ENCODE measurements around the gene KCNK5.

DNA sequence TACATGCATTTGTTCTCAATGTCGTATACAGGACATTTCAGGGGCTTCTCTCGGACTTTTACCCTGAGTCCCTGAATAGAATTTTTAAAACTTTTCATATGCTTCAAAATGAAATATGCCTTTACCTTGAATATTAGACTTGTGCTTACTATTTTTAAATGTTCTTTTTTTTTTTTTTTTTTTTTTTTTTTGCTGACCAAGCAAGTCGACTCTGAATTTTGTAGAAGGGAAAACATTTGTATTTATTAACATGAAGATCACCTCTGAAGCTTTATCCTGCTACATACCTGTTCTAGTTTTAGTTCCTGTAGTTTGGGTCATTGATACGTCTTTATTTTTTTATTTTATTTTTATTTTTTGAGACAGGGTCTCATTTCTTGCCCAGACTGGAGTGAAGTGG, 74.6 kb downstream of the KCNK5 start:
- TF ChIP-seq, protein P1, sequence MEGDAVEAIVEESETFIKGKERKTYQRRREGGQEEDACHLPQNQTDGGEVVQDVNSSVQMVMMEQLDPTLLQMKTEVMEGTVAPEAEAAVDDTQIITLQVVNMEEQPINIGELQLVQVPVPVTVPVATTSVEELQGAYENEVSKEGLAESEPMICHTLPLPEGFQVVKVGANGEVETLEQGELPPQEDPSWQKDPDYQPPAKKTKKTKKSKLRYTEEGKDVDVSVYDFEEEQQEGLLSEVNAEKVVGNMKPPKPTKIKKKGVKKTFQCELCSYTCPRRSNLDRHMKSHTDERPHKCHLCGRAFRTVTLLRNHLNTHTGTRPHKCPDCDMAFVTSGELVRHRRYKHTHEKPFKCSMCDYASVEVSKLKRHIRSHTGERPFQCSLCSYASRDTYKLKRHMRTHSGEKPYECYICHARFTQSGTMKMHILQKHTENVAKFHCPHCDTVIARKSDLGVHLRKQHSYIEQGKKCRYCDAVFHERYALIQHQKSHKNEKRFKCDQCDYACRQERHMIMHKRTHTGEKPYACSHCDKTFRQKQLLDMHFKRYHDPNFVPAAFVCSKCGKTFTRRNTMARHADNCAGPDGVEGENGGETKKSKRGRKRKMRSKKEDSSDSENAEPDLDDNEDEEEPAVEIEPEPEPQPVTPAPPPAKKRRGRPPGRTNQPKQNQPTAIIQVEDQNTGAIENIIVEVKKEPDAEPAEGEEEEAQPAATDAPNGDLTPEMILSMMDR (IDR thresholded peaks at IDR 0.05; ENCODE audit: insufficient read depth, low read length, poor library complexity, severe bottlenecking) = no peak
- no peak for TF ChIP-seq EZH2phosphoT487 (conservative IDR thresholded peaks at IDR 0.05; ENCODE audit: low read length)
